IMR-90 (cell line): ENCODE data around the gene HSD17B3. TPM values are rescaled to one million over a fixed set of nuclear protein-coding genes. Genes with fewer than 3 reads are reported as not detected.

Experiments
- ATAC-seq: fragments of 200-7000 bp; cut with Tn5 transposase; 2 replicates; pipeline ENCODE4 v1.9.1; 2020; ENCODE audit warnings: low read depth, mild to moderate bottlenecking, moderate library complexity
- BruUV-seq: library from RNA; stranded (reverse); fragments of 400-500 nt; replicated peaks from 2 replicates; lab custom pipeline; 2021; lab: Mats Ljungman, UMichigan
- CTCF ChIA-PET: fragments of 300-600 bp; formaldehyde crosslinking; extraction: SDS; loops from one replicate; lab custom pipeline; 2021; ENCODE audit warnings: antibody characterized with exemption; lab: Yijun Ruan, JAX
- POLR2A ChIA-PET: fragments of 300-600 bp; sonication (Branson Sonifier 250); formaldehyde crosslinking; loops from one replicate; lab custom pipeline; 2022; ENCODE audit warnings: antibody characterized with exemption; ENCODE audit not compliant: unreplicated experiment; lab: Charles Lee
- DNase-seq: peaks from one replicate; pipeline ENCODE4 v3.0.0; 2013
- H2AFZ ChIP-seq: replicated peaks from 2 replicates; pipeline ENCODE3; 2013; ENCODE audit warnings: low read length, mild to moderate bottlenecking; ENCODE audit not compliant: poor library complexity
- H2AK5ac ChIP-seq: 2 replicates; pipeline ENCODE4 v1.6.1; 2013; ENCODE audit warnings: low read depth, low read length, inconsistent platforms
- H2AK9ac ChIP-seq: replicated peaks from 2 replicates; pipeline ENCODE3; 2013; ENCODE audit warnings: mild to moderate bottlenecking, low read depth, low read length, moderate library complexity; ENCODE audit not compliant: poor library complexity
- H2BK120ac ChIP-seq: 2 replicates; pipeline ENCODE4 v1.6.1; 2013; ENCODE audit warnings: low read depth, low read length, inconsistent platforms
- H2BK15ac ChIP-seq: 3 replicates; pipeline ENCODE4 v1.6.1; 2013; ENCODE audit warnings: low read depth, low read length, inconsistent platforms
- H2BK20ac ChIP-seq: 2 replicates; pipeline ENCODE4 v1.6.1; 2013; ENCODE audit warnings: low read depth, mild to moderate bottlenecking, inconsistent platforms, low read length, moderate library complexity
- H2BK5ac ChIP-seq: 2 replicates; pipeline ENCODE4 v1.6.1; 2013; ENCODE audit warnings: mild to moderate bottlenecking, low read depth, low read length, inconsistent platforms; ENCODE audit not compliant: poor library complexity, severe bottlenecking
- H3K14ac ChIP-seq: replicated peaks from 2 replicates; pipeline ENCODE4 v1.6.1; 2013; ENCODE audit warnings: low read depth, low read length, inconsistent platforms
- H3K18ac ChIP-seq: 2 replicates; pipeline ENCODE4 v1.6.1; 2013; ENCODE audit warnings: low read depth, low read length, control low read depth
- H3K23ac ChIP-seq: 2 replicates; pipeline ENCODE4 v1.6.1; 2013; ENCODE audit warnings: low read depth, low read length, inconsistent platforms
- H3K27ac ChIP-seq: 2 replicates; pipeline ENCODE4 v1.5.1; 2013; ENCODE audit warnings: mild to moderate bottlenecking, control low read depth, low read length; ENCODE audit not compliant: insufficient read depth
- H3K27me3 ChIP-seq: 2 replicates; pipeline ENCODE4 v1.6.1; 2013; ENCODE audit warnings: low read length; ENCODE audit not compliant: control insufficient read depth, insufficient read depth
- H3K36me3 ChIP-seq: 2 replicates; pipeline ENCODE4 v1.6.1; 2013; ENCODE audit warnings: low read length, mixed read lengths; ENCODE audit not compliant: control insufficient read depth, insufficient read depth
- H3K4ac ChIP-seq: 2 replicates; pipeline ENCODE4 v1.6.1; 2013; ENCODE audit warnings: low read depth, low read length, inconsistent platforms
- H3K4me1 ChIP-seq: 2 replicates; pipeline ENCODE4 v1.6.1; 2013; ENCODE audit warnings: low read length, mixed read lengths; ENCODE audit not compliant: control insufficient read depth, insufficient read depth
- H3K4me2 ChIP-seq: 2 replicates; pipeline ENCODE4 v1.6.1; 2013; ENCODE audit warnings: low read depth, mild to moderate bottlenecking, control low read depth, low read length, moderate library complexity
- H3K4me3 ChIP-seq: 2 replicates; pipeline ENCODE4 v1.5.1; 2013; ENCODE audit warnings: low read depth, mild to moderate bottlenecking, control low read depth, low read length, moderate library complexity; ENCODE audit not compliant: insufficient read depth
- H3K56ac ChIP-seq: 2 replicates; pipeline ENCODE4 v1.6.1; 2013; ENCODE audit warnings: low read length, inconsistent platforms; ENCODE audit not compliant: insufficient read depth; ENCODE audit errors: extremely low read depth
- H3K79me1 ChIP-seq, 2 experiments: 2 replicates each; pipeline ENCODE4 v1.6.1; 2013; ENCODE audit warnings: low read length in 2 of 2, inconsistent platforms in 1 of 2, low read depth in 1 of 2
- H3K9ac ChIP-seq: 2 replicates; pipeline ENCODE4 v1.6.1; 2013; ENCODE audit warnings: low read depth, low read length, control low read depth
- H3K9me1 ChIP-seq: 2 replicates; pipeline ENCODE4 v1.6.1; 2013; ENCODE audit warnings: low read length, inconsistent platforms; ENCODE audit not compliant: insufficient read depth
- H3K9me3 ChIP-seq: 2 replicates; pipeline ENCODE4 v1.6.1; 2013; ENCODE audit warnings: low read length; ENCODE audit not compliant: control insufficient read depth, insufficient read depth
- H4K20me1 ChIP-seq: 2 replicates; pipeline ENCODE4 v1.6.1; 2013; ENCODE audit warnings: low read length, inconsistent platforms; ENCODE audit not compliant: insufficient read depth
- H4K5ac ChIP-seq: 2 replicates; pipeline ENCODE4 v1.6.1; 2013; ENCODE audit warnings: mild to moderate bottlenecking, low read depth, low read length, control low read depth
- H4K8ac ChIP-seq, 2 experiments: 2 replicates each; pipeline ENCODE4 v1.6.1; 2013; ENCODE audit warnings: low read depth in 2 of 2, low read length in 2 of 2, control low read depth in 1 of 2, inconsistent platforms in 1 of 2
- H4K91ac ChIP-seq: 2 replicates; pipeline ENCODE4 v1.6.1; 2013; ENCODE audit warnings: low read depth, low read length, inconsistent platforms; ENCODE audit not compliant: insufficient read depth
- BHLHE40 ChIP-seq: fragments of 150-350 bp; IDR thresholded peaks from 2 replicates; pipeline ENCODE4 v1.6.1; 2016; ENCODE audit warnings: mild to moderate bottlenecking, low read depth, low read length
- CEBPB ChIP-seq: IDR thresholded peaks from 2 replicates; pipeline ENCODE4 v1.6.1; 2012; ENCODE audit warnings: low read depth, low read length, improper control_type of control experiment
- CHD1 ChIP-seq: IDR thresholded peaks from 2 replicates; pipeline ENCODE4 v1.6.1; 2012; ENCODE audit warnings: low read depth, low read length, improper control_type of control experiment
- ELK1 ChIP-seq: fragments of 150-350 bp; IDR thresholded peaks from 2 replicates; pipeline ENCODE4 v1.6.1; 2016; ENCODE audit warnings: low read depth, mild to moderate bottlenecking, low read length, moderate library complexity, borderline replicate concordance
- FOS ChIP-seq: fragments of 150-350 bp; IDR thresholded peaks from 2 replicates; pipeline ENCODE4 v1.6.1; 2016; ENCODE audit warnings: low read depth, low read length
- MAFK ChIP-seq: IDR thresholded peaks from 2 replicates; pipeline ENCODE4 v1.6.1; 2012; ENCODE audit warnings: low read depth, low read length, improper control_type of control experiment
- MAZ ChIP-seq: IDR thresholded peaks from 2 replicates; pipeline ENCODE4 v1.6.1; 2012; ENCODE audit warnings: low read depth, mild to moderate bottlenecking, low read length, improper control_type of control experiment, moderate library complexity, borderline replicate concordance
- MXI1 ChIP-seq: IDR thresholded peaks from 2 replicates; pipeline ENCODE4 v1.6.1; 2012; ENCODE audit warnings: low read depth, mild to moderate bottlenecking, low read length, moderate library complexity, borderline replicate concordance
- NFE2L2 ChIP-seq: fragments of 150-350 bp; IDR thresholded peaks from 2 replicates; pipeline ENCODE4 v1.6.1; 2016; ENCODE audit warnings: low read depth, mild to moderate bottlenecking, low read length
- POLR2A ChIP-seq: IDR thresholded peaks from 2 replicates; pipeline ENCODE4 v1.6.1; 2012; ENCODE audit warnings: mild to moderate bottlenecking, low read depth, low read length
- RAD21 ChIP-seq: IDR thresholded peaks from 2 replicates; pipeline ENCODE4 v1.6.1; 2012; ENCODE audit warnings: low read length, improper control_type of control experiment
- RCOR1 ChIP-seq: IDR thresholded peaks from 2 replicates; pipeline ENCODE4 v1.6.1; 2012; ENCODE audit warnings: mild to moderate bottlenecking, low read length, improper control_type of control experiment; ENCODE audit not compliant: insufficient replicate concordance
- RFX5 ChIP-seq: IDR thresholded peaks from 2 replicates; pipeline ENCODE4 v1.8.0; 2012; ENCODE audit warnings: low read depth, mild to moderate bottlenecking, low read length, moderate library complexity
- SMC3 ChIP-seq: fragments of 150-350 bp; IDR thresholded peaks from 2 replicates; pipeline ENCODE4 v1.6.1; 2016; ENCODE audit warnings: low read depth, mild to moderate bottlenecking, antibody characterized with exemption, low read length, moderate library complexity
- USF2 ChIP-seq: fragments of 150-350 bp; IDR thresholded peaks from 2 replicates; pipeline ENCODE4 v1.6.1; 2017; ENCODE audit warnings: mild to moderate bottlenecking, antibody characterized with exemption, low read length, low read depth
- WGBS, 2 experiments: methylation state at CpG; one replicate each; pipeline versions ENCODE4 v1.1.5 to v1.1.7; 2013; ENCODE audit warnings: missing lambda C conversion rate in 2 of 2; ENCODE audit not compliant: insufficient read length in 1 of 2; ENCODE audit errors: extremely low coverage in 2 of 2; 5-methylcytosine and 5-hydroxymethylcytosine counted together
- dilution Hi-C: fragments of 300-500 bp; cut with HindIII; formaldehyde crosslinking; loops from one replicate; pipeline ENCODE4 v1.14.3; 2018; ENCODE audit warnings: low sequenced_read_pairs; ENCODE audit not compliant: unreplicated experiment
- in situ Hi-C: fragments of 300-500 bp; cut with MboI; formaldehyde crosslinking; loops from 3 replicates; pipeline ENCODE4 v1.14.3; 2019; ENCODE audit warnings: low sequenced_read_pairs, inconsistent platforms, mixed read lengths
- intact Hi-C: fragments of 100-400 bp; cut with micrococcal nuclease; formaldehyde crosslinking; loops from 2 replicates; pipeline ENCODE4 v1.10.0; 2022
- polyA plus RNA-seq, 3 experiments: library from polyadenylated mRNA; depleted of rRNA; stranded (reverse); fragments of >200 nt; gene quantifications; 2 replicates each; pipeline ENCODE4 v1.2.3, GENCODE V29; 2012; ENCODE audit warnings: low replicate concordance in 1 of 3
- total RNA-seq: library from RNA; depleted of rRNA; stranded (reverse); fragments of >200 nt; gene quantifications from 2 replicates; pipeline ENCODE4 v1.2.3, GENCODE V29; 2012
- TF ChIP-seq, protein P1 (sequence below): conservative IDR thresholded peaks from 2 replicates; pipeline ENCODE4 v1.5.1; 2012; ENCODE audit warnings: mild to moderate bottlenecking, low read depth, low read length, improper control_type of control experiment

The HSD17B3 gene
- total and polyA plus RNA-seq, 2 of the 4 experiments (the other 2 are of a cell fraction), result 0.18 TPM; not detected in 1

GRCh38 chr9:96279932-96280331 is 22.0 kb downstream of the HSD17B3 start:
- intact Hi-C loops, result no loop called here
- CTCF ChIA-PET, result no interaction called here
- H2BK20ac ChIP-seq, result no peak overlapping the region

More at GRCh38 chr9:96279932-96280331, 22.0 kb downstream of the HSD17B3 start:
- H3K27ac ChIP-seq, result no peak overlapping the region
- H3K4me3 ChIP-seq, result no peak overlapping the region
- H2BK5ac ChIP-seq, result no peak overlapping the region
- H3K9me3 ChIP-seq, result peaks cover 2% of the 10 kb centered on the region
- H4K8ac ChIP-seq, result no peak overlapping the region
- no peaks in the 10 kb centered on the region for H3K27me3 ChIP-seq
- H2BK15ac ChIP-seq, result no peak overlapping the region
- H4K5ac ChIP-seq, result no peak overlapping the region
- no peak overlapping the region for H2AK9ac ChIP-seq
- in situ Hi-C loops (no loop called here), dilution Hi-C loops (no loop called here)
- no peak overlapping the region for H2AFZ ChIP-seq
- no peaks in the 10 kb centered on the region for H3K36me3 ChIP-seq
- H3K4me2 ChIP-seq, result no peak overlapping the region
- H3K4ac ChIP-seq, result no peak overlapping the region
- H3K9ac ChIP-seq, result no peak overlapping the region
- ATAC-seq (no peak), DNase-seq (no peak)
- H3K9me1 ChIP-seq, result no peaks in the 10 kb centered on the region
- BruUV-seq, result no TSS peak
- WGBS, 2 experiments, result 88% methylated on average over 5 of the region's 8 CpGs; no CpG with 5 or more reads in 1 of the 2 experiments
- H3K4me1 ChIP-seq, result no peaks in the 10 kb centered on the region
- H2AK5ac ChIP-seq, result no peak overlapping the region
- no peak overlapping the region for H3K14ac ChIP-seq
- POLR2A ChIA-PET, result no interaction called here
- H3K56ac ChIP-seq, result no peak overlapping the region
- H2BK120ac ChIP-seq, result no peak overlapping the region
- no peaks in the 10 kb centered on the region for H3K79me1 ChIP-seq
- no peaks in the 10 kb centered on the region for H4K20me1 ChIP-seq
- no peak overlapping the region for H4K91ac ChIP-seq
- H3K18ac ChIP-seq, result no peak overlapping the region
- no peak for TF ChIP-seq RFX5
- no peak for TF ChIP-seq MXI1
- no peak for TF ChIP-seq POLR2A
- TF ChIP-seq RAD21, result no peak
- TF ChIP-seq BHLHE40, result no peak
- TF ChIP-seq CHD1, result no peak
- no peak for TF ChIP-seq CEBPB
- TF ChIP-seq USF2, result no peak
- TF ChIP-seq, protein P1, sequence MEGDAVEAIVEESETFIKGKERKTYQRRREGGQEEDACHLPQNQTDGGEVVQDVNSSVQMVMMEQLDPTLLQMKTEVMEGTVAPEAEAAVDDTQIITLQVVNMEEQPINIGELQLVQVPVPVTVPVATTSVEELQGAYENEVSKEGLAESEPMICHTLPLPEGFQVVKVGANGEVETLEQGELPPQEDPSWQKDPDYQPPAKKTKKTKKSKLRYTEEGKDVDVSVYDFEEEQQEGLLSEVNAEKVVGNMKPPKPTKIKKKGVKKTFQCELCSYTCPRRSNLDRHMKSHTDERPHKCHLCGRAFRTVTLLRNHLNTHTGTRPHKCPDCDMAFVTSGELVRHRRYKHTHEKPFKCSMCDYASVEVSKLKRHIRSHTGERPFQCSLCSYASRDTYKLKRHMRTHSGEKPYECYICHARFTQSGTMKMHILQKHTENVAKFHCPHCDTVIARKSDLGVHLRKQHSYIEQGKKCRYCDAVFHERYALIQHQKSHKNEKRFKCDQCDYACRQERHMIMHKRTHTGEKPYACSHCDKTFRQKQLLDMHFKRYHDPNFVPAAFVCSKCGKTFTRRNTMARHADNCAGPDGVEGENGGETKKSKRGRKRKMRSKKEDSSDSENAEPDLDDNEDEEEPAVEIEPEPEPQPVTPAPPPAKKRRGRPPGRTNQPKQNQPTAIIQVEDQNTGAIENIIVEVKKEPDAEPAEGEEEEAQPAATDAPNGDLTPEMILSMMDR, result no peak
- no peak for TF ChIP-seq NFE2L2
- TF ChIP-seq FOS, result no peak
- no peak for TF ChIP-seq MAFK
- no peak for TF ChIP-seq RCOR1
- no peak for TF ChIP-seq SMC3
- TF ChIP-seq ELK1, result no peak
- no peak for TF ChIP-seq MAZ
- H3K23ac ChIP-seq, result no peak overlapping the region
